ENCODE measurements around the gene SPRR2D.
"Not testable (repeated sequence)": the region's sequence is repeated elsewhere in the genome, so short reads cannot be mapped to it uniquely, and the experiment has no call there.

The SPRR2D gene

GRCh38 chr1:153040950-153041631 lies at the start of gene SPRR2D:
Gene SPRR2D (minus strand): TSS chr1:153041120. CDS start chr1:153040346, 774 bp downstream.
- DNase-seq (ENCODE audit: low spot score), result no peak

- DNase-seq (ENCODE audit: low spot score), result no peak
Measured at GRCh38 chr1:153087652-153088051, 46.7 kb upstream of the SPRR2D start.

GRCh38 chr1:153081736-153082135 lies 40.8 kb upstream of the SPRR2D start:
- no peak for DNase-seq (ENCODE audit: low spot score)

GRCh38 chr1:153072806-153073726 lies 32.1 kb upstream of the SPRR2D start:
- no peak for DNase-seq (ENCODE audit: low spot score)

- DNase-seq (ENCODE audit: low spot score), result no peak
Measured at GRCh38 chr1:153071511-153071910, 30.6 kb upstream of the SPRR2D start, which contains the start of gene SPRR2B. Gene SPRR2B (minus strand): TSS chr1:153071611. CDS start chr1:153070839, 772 bp downstream.

- no peak for DNase-seq (ENCODE audit: low spot score)
Measured at GRCh38 chr1:153070243-153070642, 29.3 kb upstream of the SPRR2D start.

GRCh38 chr1:153058826-153059784 lies 18.2 kb upstream of the SPRR2D start:
- DNase-seq (ENCODE audit: low spot score), result no peak

GRCh38 chr1:153058154-153058553 lies 17.2 kb upstream of the SPRR2D start:
- no peak for DNase-seq (ENCODE audit: low spot score)

- no peak for DNase-seq (ENCODE audit: low spot score)
Measured at GRCh38 chr1:153057375-153057774, 16.5 kb upstream of the SPRR2D start, which contains the start of gene SPRR2A. Gene SPRR2A (minus strand): TSS chr1:153057512. CDS start chr1:153056735, 777 bp downstream.

GRCh38 chr1:153056111-153056510 lies 15.2 kb upstream of the SPRR2D start:
- DNase-seq (ENCODE audit: low spot score), result not testable (repeated sequence)

GRCh38 chr1:153049211-153049610 lies 8.3 kb upstream of the SPRR2D start:
- DNase-seq (ENCODE audit: low spot score), result no peak

- DNase-seq (ENCODE audit: low spot score), result no peak
Measured at GRCh38 chr1:153035211-153035610, 5.7 kb downstream of the SPRR2D start.

GRCh38 chr1:153032677-153033308 lies 8.1 kb downstream of the SPRR2D start:
- no peak for DNase-seq (ENCODE audit: low spot score)

- no peak for DNase-seq (ENCODE audit: low spot score)
Measured at GRCh38 chr1:153032073-153032472, 8.8 kb downstream of the SPRR2D start.

GRCh38 chr1:153030895-153031294 lies 10.0 kb downstream of the SPRR2D start, which contains the start of gene SPRR1B:
Gene SPRR1B (plus strand): TSS chr1:153031203. CDS start chr1:153032346, 1,143 bp downstream.
- DNase-seq (ENCODE audit: low spot score), result no peak

GRCh38 chr1:153028766-153029165 lies 12.2 kb downstream of the SPRR2D start:
- no peak for DNase-seq (ENCODE audit: low spot score)

- DNase-seq (ENCODE audit: low spot score), result no peak
Measured at GRCh38 chr1:153025797-153026196, 15.1 kb downstream of the SPRR2D start.

GRCh38 chr1:153024413-153024812 lies 16.5 kb downstream of the SPRR2D start:
- DNase-seq (ENCODE audit: low spot score), result no peak

GRCh38 chr1:153023109-153023508 lies 17.8 kb downstream of the SPRR2D start:
- no peak for DNase-seq (ENCODE audit: low spot score)

GRCh38 chr1:153022340-153022739 lies 18.6 kb downstream of the SPRR2D start:
- not testable (repeated sequence) for DNase-seq (ENCODE audit: low spot score)

- not testable (repeated sequence) for DNase-seq (ENCODE audit: low spot score)
Measured at GRCh38 chr1:153021829-153022228, 19.1 kb downstream of the SPRR2D start.

Data from HuH-7 (cell line).